Femur (tissue), 1 donor: ENCODE measurements around the gene PRKAG3.

ENCODE experiments used
- DNase-seq: peaks from one replicate; pipeline ENCODE4 v3.0.0-alpha.2; 2017

Gene PRKAG3

GRCh38 chr2:218837495-218837894 is 5.9 kb upstream of the PRKAG3 start:
- no peak for DNase-seq

DNA sequence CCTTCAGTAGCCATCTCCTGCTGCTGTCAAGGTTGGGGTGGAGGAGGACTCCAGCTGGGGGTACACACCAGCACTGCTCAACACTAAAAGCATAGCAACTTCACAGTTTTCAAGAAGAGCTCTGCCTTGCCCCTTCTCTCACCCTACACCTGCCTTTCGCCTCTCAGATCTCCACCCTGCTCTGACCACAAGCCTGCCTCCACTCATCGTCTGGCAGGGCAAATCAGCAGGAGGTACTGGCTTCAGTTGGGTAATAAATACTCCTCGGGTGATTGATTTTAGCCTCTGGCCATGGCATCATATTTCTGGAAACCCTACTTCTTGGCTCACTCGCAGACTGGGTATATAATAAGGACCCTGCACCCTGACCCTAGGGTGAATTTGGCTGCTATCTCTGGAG is 3.1 kb upstream of the PRKAG3 start:
- DNase-seq, result no peak

GRCh38 chr2:218833023-218833609 is 1.5 kb upstream of the PRKAG3 start:
- no peak for DNase-seq

DNA sequence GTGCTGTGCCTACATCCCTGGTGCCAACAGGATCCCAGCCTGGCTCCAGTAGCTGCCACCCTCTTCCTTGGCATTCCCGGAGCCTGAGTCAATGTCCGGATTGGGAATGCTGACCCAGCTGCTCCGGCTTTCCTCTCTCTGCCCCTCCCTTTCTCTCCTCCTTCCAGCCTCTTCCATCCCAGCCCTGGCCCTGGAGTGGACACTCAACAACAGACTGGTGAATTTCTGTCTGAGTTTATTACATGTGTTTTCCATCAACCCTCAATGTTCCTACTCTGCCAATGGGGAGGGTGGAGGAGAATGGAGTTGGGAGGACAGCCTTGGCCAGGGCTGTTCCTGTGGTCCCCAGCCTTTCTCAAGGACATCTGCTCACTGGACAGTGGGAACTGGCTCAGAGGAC is 917 bp upstream of the PRKAG3 start:
- peak; percentile 58 for DNase-seq

GRCh38 chr2:218832081-218832480 is 478 bp upstream of the PRKAG3 start:
- DNase-seq, result no peak

DNA sequence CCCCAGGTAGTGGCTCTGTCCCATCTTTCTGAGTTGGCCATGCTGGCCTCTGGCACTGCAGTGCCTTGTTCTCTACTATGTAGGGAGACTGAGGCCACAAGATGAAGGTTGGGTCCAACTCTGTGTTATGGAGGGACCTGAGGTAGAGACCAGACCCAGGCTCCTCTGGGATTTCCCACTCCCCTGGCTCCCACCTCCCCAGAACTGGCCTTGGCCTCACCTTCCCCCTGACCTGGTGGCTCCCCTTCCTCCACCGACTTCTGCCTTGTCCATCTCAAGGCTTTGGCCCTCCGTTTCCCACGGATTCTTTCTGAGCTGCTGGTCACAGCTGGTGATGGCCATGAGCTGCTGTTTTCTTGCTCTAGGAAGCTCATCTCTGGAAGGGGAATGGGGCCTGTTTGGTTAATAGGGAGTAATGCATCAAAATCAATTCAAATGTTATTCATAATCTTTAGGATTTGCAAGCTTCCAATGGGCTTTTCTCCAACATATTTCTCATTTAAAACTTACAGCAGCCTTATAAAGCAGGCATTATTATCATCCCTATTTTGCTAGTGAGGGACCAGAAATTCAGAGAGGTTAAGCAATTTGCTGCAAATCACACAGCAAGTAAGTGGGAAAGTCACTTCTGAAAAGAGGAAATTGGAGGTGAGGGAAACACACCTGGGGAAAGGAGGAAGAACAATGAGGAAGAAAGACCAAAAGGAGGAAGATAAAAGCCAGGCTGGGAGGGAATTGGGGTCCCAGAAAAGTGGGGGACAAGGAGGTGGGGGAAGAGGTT is 887 bp downstream of the PRKAG3 start:
- DNase-seq, result no peak

DNA sequence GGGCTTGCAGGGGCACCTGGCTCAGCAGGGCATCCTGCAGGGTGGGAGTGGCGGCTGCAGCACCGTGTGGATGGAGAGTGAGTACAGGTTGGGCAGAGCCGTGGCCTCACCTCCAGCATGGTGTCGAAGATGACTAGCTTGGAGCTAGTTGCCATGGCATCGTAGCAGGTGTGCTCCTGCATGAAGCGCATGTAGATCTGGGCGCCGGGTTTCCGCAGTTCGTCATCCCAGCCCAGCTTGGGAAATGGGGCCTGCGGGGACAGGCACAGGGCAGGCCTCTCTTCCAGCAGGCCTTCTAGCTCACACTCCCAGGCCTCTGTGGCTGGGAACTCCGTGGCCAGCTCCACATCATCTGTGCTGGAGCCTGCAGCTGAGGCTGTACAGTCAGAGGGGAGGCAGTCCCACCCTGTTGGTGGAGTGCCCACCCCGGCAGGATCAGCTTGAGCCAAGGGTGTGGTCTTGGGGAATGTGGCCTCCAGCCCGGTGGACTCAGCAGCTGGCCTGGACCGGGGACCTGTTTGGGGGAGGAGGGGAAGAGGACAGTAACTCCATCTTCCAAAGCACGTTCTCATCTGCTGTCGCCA is 1.6 kb downstream of the PRKAG3 start:
- peak; percentile 81 for DNase-seq

DNA sequence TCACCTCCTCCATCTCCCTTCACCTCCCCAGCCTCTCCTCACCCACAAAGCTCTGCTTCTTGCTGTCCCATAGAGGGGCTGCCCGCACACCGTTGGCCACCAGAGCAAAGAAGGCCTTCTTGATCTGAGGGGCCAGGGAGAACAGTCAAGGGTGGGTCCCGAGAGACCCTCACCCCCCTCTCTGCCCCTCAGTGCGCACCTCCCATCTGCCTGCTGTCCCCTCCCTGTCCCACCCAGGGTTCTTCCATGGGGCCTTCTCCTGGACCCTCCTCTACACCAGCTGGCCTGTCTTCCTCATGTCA is 3.2 kb downstream of the PRKAG3 start:
- DNase-seq, result no peak

- DNase-seq, result no peak
Observed at GRCh38 chr2:218827701-218828476, 3.7 kb downstream of the PRKAG3 start.

DNA sequence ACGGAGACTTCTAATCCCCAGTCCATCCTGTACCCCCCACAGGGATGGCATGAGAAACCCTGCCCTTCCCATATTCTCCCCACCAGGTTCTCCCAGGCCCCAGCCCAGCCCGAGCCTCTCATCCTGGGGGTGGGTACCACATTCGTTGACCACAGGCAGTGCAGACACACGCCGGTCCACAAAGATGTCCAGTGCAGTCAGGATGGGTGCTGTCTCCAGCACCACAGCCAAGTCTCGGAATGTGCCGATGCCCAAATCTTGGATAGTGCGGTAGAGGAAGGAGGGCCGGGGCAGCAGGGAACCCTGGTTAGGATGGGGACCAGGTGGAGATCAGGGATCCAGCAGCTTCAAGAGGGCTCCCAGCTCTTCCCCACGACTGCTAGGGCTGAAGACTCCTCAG is 4.8 kb downstream of the PRKAG3 start:
- no peak for DNase-seq

DNA sequence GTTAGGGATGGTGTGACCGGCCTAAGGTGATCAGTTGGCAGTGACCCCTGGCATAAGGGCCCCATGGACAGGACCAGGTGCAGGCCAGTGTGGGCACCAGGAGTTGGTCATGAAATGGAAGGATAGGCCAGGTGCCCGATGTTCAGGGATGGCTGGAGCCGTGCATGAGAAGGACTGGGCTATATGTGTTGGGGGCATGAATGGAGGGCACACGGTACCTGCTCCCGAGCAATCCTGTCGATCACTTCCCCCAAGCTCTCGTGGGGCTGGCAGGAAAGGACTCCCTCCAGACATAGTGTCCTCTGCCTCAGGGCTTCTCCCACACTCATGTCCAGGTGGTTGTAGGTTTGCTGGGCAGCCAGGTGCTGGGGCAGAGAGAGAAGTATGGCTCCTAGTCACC is 7.6 kb downstream of the PRKAG3 start:
- DNase-seq, result no peak

- no peak for DNase-seq
Observed at GRCh38 chr2:218823196-218823855, 8.3 kb downstream of the PRKAG3 start.

- no peak for DNase-seq
Observed at GRCh38 chr2:218822622-218823021, 9.0 kb downstream of the PRKAG3 start.

DNA sequence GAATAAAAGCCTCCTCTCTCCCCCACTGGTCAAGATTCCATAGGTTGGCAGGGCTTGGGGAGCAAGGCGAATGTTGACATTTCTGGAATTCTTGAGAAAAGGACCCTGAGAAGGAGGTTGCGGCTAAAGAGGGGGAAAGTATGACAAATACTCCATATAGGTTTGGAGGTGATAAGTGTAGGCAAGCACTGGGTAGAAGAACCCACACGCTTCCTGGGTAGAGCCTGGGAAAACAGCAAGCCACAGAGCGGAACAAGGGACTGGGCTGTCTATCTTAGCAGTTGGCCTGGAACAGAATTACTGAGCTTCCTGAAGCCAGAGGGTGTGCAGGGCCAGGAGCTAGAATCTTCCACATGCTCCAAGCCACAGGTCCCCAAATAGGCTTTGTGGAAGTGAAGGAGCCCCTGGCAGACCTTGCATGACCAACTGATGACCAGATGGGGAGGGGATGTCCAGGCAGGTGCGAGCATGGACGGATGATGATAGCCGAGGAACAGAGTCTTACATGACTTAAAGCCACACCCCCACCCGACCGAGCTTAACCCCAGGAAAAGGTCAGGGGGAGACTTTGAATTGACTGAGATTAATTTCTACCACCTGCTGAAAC is 9.9 kb downstream of the PRKAG3 start:
- no peak for DNase-seq

DNA sequence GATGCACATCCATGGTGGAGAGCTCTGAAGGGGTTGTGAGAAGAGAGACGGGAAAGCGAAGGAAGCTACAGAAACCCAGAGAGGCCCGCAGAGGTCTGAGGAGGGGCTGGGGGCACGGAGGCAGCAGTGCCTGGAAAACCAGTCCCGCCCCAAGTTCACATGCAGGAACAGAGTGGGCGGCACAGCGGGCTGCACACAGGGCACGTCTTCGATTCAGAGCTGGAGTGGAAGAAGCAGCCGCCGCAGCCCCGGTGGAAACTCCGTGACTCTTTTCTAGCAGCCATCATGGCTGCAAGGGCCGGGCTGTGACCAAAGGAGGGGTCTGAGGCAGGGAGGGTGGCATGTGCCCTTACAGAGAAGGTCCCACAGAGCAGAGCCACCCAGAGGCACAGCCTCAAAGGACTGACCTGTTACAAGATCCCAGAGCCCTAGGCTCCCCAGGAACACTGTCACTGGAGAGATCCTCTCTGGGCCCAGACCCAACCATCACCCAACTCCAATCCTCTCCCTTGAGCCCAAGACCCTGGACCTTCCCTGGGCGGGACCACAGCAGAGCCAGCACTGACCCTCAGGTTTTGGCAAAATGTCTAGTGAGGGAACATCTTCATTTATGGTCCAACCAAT is 10.7 kb downstream of the PRKAG3 start:
- DNase-seq, result no peak

DNA sequence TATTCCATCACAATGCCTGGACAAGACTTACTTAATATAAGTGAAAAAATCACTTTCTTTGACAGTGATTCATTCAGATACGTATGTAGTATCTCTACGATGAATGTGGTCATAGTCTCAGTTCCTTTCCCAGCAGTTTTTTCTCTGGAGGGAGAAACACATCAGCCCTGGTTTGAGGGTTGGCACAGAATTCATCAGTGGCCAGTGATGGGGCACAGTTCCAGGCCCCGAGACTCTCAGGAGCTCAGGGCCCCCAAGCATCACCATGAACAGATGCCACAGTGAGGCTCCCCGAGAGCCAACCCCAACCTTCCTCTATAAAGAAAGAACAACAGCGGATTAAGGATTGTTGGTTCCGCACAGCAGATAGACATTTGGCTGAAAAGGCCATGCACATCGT is 12.5 kb downstream of the PRKAG3 start:
- no peak for DNase-seq

DNA sequence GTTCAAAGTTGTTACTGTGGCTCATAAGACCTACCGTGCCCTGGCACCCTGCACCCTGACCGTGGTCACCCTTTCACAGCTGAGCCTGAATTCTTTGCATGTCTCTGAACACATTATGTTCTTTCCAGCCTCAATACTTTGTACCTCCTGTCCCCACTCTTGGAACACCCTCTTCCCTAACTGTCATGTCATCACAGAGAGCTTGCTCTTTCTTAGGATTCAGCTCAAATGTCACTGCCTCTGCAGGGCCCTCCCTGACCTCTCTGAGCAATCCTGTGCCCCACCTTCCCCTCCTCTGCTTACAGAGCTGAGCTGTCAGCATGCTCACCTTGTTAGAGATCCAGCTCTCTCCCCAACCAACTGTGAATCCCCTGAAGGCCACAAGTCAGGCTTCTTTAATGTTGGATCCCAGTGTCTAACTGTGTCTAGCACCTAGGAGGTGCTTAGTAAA is 15.0 kb downstream of the PRKAG3 start:
- DNase-seq, result no peak

- DNase-seq, result no peak
Observed at GRCh38 chr2:218815649-218816048, 16.0 kb downstream of the PRKAG3 start.

DNA sequence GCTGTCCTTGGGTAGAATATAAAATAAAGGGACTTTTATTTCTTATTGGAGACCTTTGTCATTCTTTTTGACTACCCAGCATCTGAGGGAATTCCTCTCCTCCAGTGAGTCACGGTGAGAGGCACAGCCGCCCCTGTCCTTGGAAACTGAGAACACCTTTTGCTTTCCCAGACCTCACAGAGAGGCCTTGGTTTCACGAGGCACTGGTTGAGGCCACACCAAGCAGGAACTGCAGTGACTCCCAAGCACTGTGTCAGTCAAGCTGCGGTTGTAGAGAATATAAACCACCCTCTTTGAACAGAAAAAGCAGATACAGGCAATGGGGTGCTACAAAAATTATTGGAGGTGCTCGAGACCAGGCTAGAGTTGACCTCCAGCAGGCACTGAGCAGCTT is 16.4 kb downstream of the PRKAG3 start:
- no peak for DNase-seq

- DNase-seq, result no peak
Observed at GRCh38 chr2:218814540-218815243, 16.9 kb downstream of the PRKAG3 start.

DNA sequence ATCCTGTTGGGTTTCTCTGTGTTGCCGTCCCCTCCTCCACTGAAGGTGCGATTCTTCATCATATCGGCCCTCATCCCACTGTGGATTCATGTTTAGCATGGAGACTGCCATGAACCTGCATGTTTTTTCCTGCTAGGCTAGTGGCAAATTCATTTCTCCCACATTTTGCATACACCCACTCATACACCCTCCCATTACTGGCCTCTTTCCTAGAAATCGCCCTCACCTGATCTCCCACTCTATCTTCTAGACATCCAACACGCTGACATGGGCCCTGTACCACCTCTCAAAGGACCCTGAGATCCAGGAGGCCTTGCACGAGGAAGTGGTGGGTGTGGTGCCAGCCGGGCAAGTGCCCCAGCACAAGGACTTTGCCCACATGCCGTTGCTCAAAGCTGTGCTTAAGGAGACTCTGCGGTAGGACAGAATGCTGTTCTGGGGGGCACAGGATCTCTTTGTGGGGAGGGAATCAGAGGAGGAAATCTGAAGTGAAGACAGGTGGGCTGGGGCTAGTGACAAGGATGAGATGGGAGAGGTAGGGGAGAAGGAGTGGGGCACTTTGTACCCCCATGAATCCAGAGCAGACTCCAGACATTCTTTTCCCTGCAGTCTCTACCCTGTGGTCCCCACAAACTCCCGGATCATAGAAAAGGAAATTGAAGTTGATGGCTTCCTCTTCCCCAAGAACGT is 17.7 kb downstream of the PRKAG3 start:
- no peak for DNase-seq
